Stimulated activated CD4-positive, alpha-beta T cell treated with anti-CD3 and anti-CD28 coated beads, Interleukin-2, amount 100 ng/mL, for 4 hours (primary cell): Measurements from ENCODE around the gene HAND1.

Experiments used
- DNase-seq: peaks from one replicate; pipeline ENCODE4 v3.0.0-alpha.2; 2020; ENCODE audit warnings: low read depth

HAND1 gene

GRCh38 chr5:154505567-154505966, 27.5 kb upstream of the HAND1 start:
- no peak for DNase-seq

GRCh38 chr5:154503698-154504039, 25.6 kb upstream of the HAND1 start:
- DNase-seq, result no peak

- DNase-seq, result no peak
Measured at GRCh38 chr5:154502180-154502579, 24.2 kb upstream of the HAND1 start.

GRCh38 chr5:154501566-154501965, 23.5 kb upstream of the HAND1 start:
- no peak for DNase-seq

GRCh38 chr5:154498994-154499393, 21.0 kb upstream of the HAND1 start:
- no peak for DNase-seq

GRCh38 chr5:154498591-154498990, 20.6 kb upstream of the HAND1 start:
- no peak for DNase-seq

GRCh38 chr5:154494036-154494435, 16.0 kb upstream of the HAND1 start:
- no peak for DNase-seq

- DNase-seq, result no peak
Measured at GRCh38 chr5:154493274-154493673, 15.2 kb upstream of the HAND1 start.

- DNase-seq, result no peak
Measured at GRCh38 chr5:154491941-154492340, 13.9 kb upstream of the HAND1 start.

GRCh38 chr5:154487541-154487940, 9.5 kb upstream of the HAND1 start:
- no peak for DNase-seq

GRCh38 chr5:154486427-154486866, 8.4 kb upstream of the HAND1 start:
- DNase-seq, result no peak

GRCh38 chr5:154485850-154486426, 7.9 kb upstream of the HAND1 start:
- no peak for DNase-seq

- no peak for DNase-seq
Measured at GRCh38 chr5:154485096-154485491, 7.1 kb upstream of the HAND1 start.

GRCh38 chr5:154484393-154485095, 6.5 kb upstream of the HAND1 start:
- no peak for DNase-seq

GRCh38 chr5:154483654-154484392, 5.8 kb upstream of the HAND1 start:
- DNase-seq, result no peak

GRCh38 chr5:154482528-154483449, 4.8 kb upstream of the HAND1 start:
- DNase-seq, result no peak

GRCh38 chr5:154481584-154482381, 3.8 kb upstream of the HAND1 start:
- no peak for DNase-seq

GRCh38 chr5:154480847-154481246, 2.8 kb upstream of the HAND1 start:
- DNase-seq, result no peak

- no peak for DNase-seq
Measured at GRCh38 chr5:154479944-154480750, 2.1 kb upstream of the HAND1 start.

GRCh38 chr5:154479160-154479943, 1.3 kb upstream of the HAND1 start:
- no peak for DNase-seq
